Activated T-helper 17 cell treated with anti-CD3 and anti-CD28 coated beads, Interleukin-2, amount 50 U/mL, for 72 hours (primary cell): ENCODE results near the gene OR5A1. TPM values are rescaled to one million over a fixed set of nuclear protein-coding genes. Genes with fewer than 3 reads are reported as not detected.
"Not testable (repeated sequence)": the region's sequence is repeated elsewhere in the genome, so short reads cannot be mapped to it uniquely, and the experiment has no call there.

Experiments used
- ATAC-seq: fragments of 150-1000 bp; cut with Tn5 transposase; replicated peaks from 2 replicates; pipeline ENCODE4 v1.10.0; 2021; ENCODE audit warnings: mild to moderate bottlenecking, moderate library complexity
- H3K27ac Mint-ChIP-seq: one replicate; pipeline ENCODE4 v1.8.0; 2022; ENCODE audit warnings: mixed read lengths
- H3K27me3 Mint-ChIP-seq: one replicate; pipeline ENCODE4 v1.8.0; 2022; ENCODE audit warnings: mixed read lengths
- H3K36me3 Mint-ChIP-seq: one replicate; pipeline ENCODE4 v1.8.0; 2022; ENCODE audit warnings: low read depth, mild to moderate bottlenecking, mixed read lengths
- H3K4me1 Mint-ChIP-seq: one replicate; pipeline ENCODE4 v1.8.0; 2022; ENCODE audit warnings: mixed read lengths
- H3K4me3 Mint-ChIP-seq: one replicate; pipeline ENCODE4 v1.8.0; 2022; ENCODE audit warnings: mild to moderate bottlenecking, mixed read lengths
- H3K9me3 Mint-ChIP-seq: one replicate; pipeline ENCODE4 v1.8.0; 2022; ENCODE audit warnings: mixed read lengths
- total RNA-seq, 2 donors: library from RNA; stranded (reverse); gene quantifications; one replicate each; pipeline ENCODE4 v1.2.3, GENCODE V29; 2022

The OR5A1 gene
- total RNA-seq, 2 donors from 2014 or later: not detected

DNA sequence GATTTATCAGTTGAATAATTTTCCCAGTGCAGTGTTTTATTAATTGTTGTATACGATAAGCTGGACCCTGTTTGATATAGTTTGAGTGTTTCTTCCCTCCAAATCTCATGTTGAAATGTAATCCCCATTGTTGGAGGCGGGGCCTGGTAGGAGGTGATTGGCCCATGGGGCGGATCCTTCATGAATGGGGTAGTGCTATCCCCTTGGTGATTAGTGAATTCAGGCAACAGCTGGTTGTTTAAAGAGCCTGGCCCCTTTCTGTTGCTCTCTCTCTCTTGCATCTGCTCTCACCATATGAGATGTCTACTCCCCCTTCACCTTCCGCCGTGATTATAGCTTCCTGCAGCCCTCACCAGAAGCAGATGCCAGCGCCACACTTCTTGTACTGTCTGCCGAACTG is 1.5 kb downstream of the OR5A1 start:
- Mint-ChIP-seq H3K4me1 (no peaks in the 10 kb centered on the region), H3K9me3 (no peaks in the 10 kb centered on the region), H3K27me3 (peaks cover 5% of the 10 kb centered on the region), H3K27ac (no peak overlapping the region), H3K36me3 (no peaks in the 10 kb centered on the region), H3K4me3 (no peak overlapping the region)
- ATAC-seq: no peak

DNA sequence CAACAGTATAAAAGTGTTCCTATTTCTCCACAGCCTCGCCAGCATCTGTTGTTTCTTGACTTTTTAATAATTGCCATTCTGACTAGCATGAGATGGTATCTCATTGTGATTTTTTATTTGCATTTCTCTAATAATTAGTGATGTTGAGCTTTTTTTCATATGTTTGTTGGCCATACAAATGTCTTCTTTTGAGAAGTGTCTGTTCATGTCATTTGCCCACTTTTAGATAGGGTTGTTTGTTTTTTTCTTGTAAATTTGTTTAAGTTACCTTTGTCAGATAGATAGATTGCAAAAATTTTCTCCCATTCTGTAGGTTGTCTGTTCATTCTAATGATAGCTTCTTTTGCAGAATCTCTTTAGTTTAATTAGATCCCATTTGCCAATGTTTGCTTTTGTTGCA is 9.4 kb downstream of the OR5A1 start:
- peaks cover 19% of the 10 kb centered on the region for H3K27me3 Mint-ChIP-seq
- H3K4me3 Mint-ChIP-seq, H3K36me3 Mint-ChIP-seq, H3K27ac Mint-ChIP-seq, H3K9me3 Mint-ChIP-seq, ATAC-seq, H3K4me1 Mint-ChIP-seq: not testable (repeated sequence)

DNA sequence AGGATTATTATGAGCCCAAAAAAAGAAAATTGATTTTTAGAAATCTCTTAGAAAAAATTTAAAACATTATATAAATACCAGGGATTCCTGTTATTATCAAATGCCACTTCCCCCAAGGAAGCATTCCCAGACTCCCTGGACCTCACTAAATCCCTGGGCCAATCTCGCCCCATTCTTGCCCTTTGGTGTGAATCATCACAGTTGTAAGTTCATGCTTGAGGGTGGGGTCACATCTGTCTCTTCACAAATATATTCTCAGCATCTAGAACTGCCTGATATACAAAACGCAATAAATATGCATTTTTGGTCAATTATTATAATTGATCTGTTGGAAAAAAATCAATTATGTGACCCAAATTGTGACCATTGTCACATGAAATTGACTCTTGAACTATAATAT is 12.2 kb downstream of the OR5A1 start:
- Mint-ChIP-seq H3K4me3 (no peak overlapping the region), H3K27me3 (peaks cover 10% of the 10 kb centered on the region), H3K9me3 (peaks cover 5% of the 10 kb centered on the region), H3K27ac (no peak overlapping the region), H3K4me1 (no peaks in the 10 kb centered on the region), H3K36me3 (no peaks in the 10 kb centered on the region)
- no peak for ATAC-seq

DNA sequence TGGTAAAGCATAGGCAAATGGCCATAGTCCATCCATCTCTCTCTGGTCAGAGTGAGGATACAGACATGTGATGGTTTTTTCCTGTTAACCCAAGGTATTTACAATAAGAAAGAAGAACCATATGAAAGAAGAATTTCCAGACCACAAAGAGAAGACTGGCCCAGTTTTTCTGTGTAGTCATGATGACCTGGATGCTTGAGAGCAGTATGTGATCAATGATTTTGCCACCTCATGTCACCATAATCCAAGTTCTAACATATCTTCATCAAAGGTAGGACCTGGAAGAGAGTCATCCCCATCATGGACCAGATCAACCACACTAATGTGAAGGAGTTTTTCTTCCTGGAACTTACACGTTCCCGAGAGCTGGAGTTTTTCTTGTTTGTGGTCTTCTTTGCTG is 20.4 kb downstream of the OR5A1 start, which contains the start of gene OR4D6:
Gene OR4D6 (plus strand): TSS at position 301 of the 400 bp plus-strand sequence. CDS start 0 bp downstream, at position 301.
- Mint-ChIP-seq H3K27me3 (peaks cover 22% of the 10 kb centered on the region), H3K27ac (no peak within 1 kb of the TSS), H3K4me1 (no peaks in the 10 kb centered on the region), H3K4me3 (no peak within 1 kb of the TSS), H3K9me3 (no peaks in the 10 kb centered on the region), H3K36me3 (no peaks in the 10 kb centered on the region)
- no peak for ATAC-seq

DNA sequence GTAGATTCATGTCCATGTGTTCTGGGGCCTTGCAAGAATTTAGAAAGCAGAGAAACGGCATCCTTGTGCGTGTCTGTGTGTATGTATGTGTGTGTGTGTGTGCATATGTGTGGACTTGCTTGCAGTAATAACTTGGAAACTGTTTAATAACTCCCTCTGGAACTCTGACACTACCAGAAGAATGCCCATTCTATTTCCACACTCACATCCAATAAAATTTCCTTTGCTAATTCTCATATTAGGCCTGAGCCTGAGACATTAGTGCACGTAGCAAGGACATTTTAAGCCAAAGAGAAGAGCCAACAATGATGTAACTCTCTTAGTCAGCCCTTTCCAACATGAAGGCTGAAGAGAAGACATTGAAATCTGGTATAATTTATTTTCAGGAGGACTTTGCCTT is 23.6 kb downstream of the OR5A1 start:
- H3K36me3 Mint-ChIP-seq: no peaks in the 10 kb centered on the region
- H3K4me1 Mint-ChIP-seq: no peaks in the 10 kb centered on the region
- H3K4me3 Mint-ChIP-seq: no peak overlapping the region
- no peaks in the 10 kb centered on the region for H3K9me3 Mint-ChIP-seq
- ATAC-seq: no peak
- H3K27me3 Mint-ChIP-seq: peaks cover 42% of the 10 kb centered on the region
- no peak overlapping the region for H3K27ac Mint-ChIP-seq

DNA sequence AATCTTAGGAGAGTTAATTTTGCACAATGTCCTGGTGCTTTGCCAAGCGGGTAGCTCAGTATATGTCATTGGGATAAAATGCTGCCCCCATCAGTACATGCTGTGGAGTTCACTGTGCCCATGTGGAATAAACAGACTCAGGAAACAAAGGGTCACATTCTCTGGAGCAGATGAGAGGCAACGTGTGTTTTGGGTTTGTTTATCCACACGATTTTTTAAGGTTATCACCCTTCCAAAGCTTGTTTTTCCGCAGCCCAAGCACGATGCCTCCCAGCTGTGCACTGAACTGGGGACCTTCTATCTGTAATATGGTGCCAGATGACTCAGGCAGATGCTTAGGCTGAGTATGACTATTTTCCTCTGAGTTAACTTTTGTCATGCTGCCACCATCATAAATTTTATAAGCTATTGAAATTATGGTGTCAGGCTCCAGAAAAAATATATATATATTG is 26.9 kb downstream of the OR5A1 start:
- Mint-ChIP-seq H3K4me1 (no peaks in the 10 kb centered on the region), H3K36me3 (no peaks in the 10 kb centered on the region), H3K27ac (no peak overlapping the region), H3K9me3 (no peaks in the 10 kb centered on the region), H3K27me3 (peaks cover 39% of the 10 kb centered on the region), H3K4me3 (no peak overlapping the region)
- ATAC-seq: no peak

DNA sequence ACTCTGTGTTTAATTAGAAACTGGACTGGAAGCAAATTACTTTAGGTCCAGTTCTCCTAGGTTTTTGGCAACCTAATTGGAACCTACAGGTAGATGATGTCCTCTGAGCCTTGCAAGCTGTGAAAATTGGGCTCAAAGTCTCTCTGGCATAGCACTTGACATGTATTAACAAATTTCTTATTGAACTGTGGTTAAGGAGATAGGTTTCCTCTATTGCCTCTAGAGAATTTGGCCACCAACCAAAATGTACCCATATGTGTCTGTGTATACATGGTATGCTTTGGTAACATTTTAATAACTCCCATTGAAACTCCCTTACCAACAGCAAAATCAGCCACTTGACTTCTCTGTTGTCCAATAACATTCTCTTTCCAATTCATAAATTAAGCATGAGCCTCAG is 36.7 kb downstream of the OR5A1 start, which contains the start of gene OR4D10:
Gene OR4D10 (plus strand): TSS at position 301 of the 400 bp plus-strand sequence. CDS start 4,115 bp downstream, outside the sequence.
- no peak for ATAC-seq
- H3K27me3 Mint-ChIP-seq: peaks cover 37% of the 10 kb centered on the region
- no peak within 1 kb of the TSS for H3K27ac Mint-ChIP-seq
- H3K4me3 Mint-ChIP-seq: no peak within 1 kb of the TSS
- H3K4me1 Mint-ChIP-seq: no peaks in the 10 kb centered on the region
- no peaks in the 10 kb centered on the region for H3K36me3 Mint-ChIP-seq
- H3K9me3 Mint-ChIP-seq: no peaks in the 10 kb centered on the region

DNA sequence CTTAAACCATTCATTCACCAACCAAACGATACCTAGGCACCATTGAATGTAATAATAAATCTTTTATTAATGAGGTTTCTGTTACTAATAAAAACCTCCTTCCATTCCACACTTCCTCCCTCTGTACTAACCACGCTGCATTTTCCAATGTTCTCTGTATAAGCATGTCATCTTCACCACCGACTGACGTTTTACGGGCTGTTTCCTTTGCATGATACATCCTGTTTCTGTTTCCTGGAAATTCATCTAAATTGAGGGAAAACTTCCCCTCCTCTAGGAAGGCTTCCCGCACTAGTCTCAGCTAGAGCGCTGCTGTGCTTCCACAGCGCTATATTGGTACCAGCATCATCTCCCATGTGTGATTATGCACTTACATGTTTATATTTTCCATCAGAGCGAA is 38.9 kb downstream of the OR5A1 start:
- H3K27ac Mint-ChIP-seq: no peak overlapping the region
- H3K4me3 Mint-ChIP-seq: no peak overlapping the region
- no peaks in the 10 kb centered on the region for H3K9me3 Mint-ChIP-seq
- peaks cover 39% of the 10 kb centered on the region for H3K27me3 Mint-ChIP-seq
- H3K36me3 Mint-ChIP-seq: no peaks in the 10 kb centered on the region
- ATAC-seq: no peak
- no peaks in the 10 kb centered on the region for H3K4me1 Mint-ChIP-seq

DNA sequence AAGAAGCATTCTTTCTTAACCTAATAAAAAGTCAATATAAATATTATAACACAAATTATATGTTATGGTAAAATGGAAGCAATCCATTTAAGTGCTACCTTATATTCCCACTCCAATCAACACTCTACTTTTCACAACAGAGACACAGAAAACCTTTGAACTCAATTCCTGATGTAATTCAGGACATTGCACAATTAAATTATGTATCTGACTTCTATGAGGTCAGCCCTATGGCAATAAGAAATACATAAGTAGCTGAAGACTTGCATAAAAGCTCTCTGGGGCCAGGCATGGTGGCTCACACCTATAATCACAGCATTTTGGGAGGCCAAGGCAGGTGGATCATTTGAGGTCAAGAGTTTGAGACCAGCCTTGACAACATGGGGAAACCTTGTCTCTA is 43.6 kb downstream of the OR5A1 start:
- Mint-ChIP-seq H3K4me1 (no peaks in the 10 kb centered on the region), H3K27ac (no peak overlapping the region), H3K27me3 (peaks cover 17% of the 10 kb centered on the region), H3K9me3 (no peaks in the 10 kb centered on the region), H3K36me3 (no peaks in the 10 kb centered on the region), H3K4me3 (no peak overlapping the region)
- ATAC-seq: no peak

DNA sequence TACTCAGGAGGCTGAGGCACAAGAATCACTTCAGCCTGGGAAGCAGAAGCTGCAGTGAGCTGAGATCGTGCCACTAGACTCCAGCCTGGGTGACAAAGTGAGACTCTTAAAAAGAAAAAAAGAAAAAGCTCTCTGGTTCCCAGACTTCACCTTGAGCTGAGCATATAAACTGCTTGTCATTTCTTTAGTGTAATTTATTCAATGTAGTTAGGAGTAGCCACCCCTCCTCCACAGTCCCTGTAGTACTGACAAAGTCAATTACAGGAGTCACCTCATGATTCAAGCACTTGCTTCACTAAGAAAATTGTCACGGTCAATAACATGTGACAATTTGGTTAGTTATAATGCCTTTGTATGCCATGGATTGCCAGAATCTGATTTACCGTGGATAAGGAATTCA is 44.1 kb downstream of the OR5A1 start:
- peaks cover 16% of the 10 kb centered on the region for H3K27me3 Mint-ChIP-seq
- no peak for ATAC-seq
- no peaks in the 10 kb centered on the region for H3K4me1 Mint-ChIP-seq
- H3K9me3 Mint-ChIP-seq: no peaks in the 10 kb centered on the region
- H3K27ac Mint-ChIP-seq: no peak overlapping the region
- H3K36me3 Mint-ChIP-seq: no peaks in the 10 kb centered on the region
- no peak overlapping the region for H3K4me3 Mint-ChIP-seq

Other genes starting within 250 kb of the OR5A1 start
- gene MPEG1, start 223.5 kb upstream of the OR5A1 start, total RNA-seq: under 1 TPM in 1 of 2 donors, not detected in 1; 0.08 TPM
- not detected for gene OR5AN1, start 77.6 kb upstream of the OR5A1 start, total RNA-seq
- not detected for gene OR5A2, start 10.1 kb upstream of the OR5A1 start, total RNA-seq
- gene OR4D6, start 20.5 kb downstream of the OR5A1 start, total RNA-seq: not detected
- gene OR4D10, start 36.8 kb downstream of the OR5A1 start, total RNA-seq: not detected
- gene OR4D11, start 67.1 kb downstream of the OR5A1 start, total RNA-seq: not detected
- not detected for gene OR4D9, start 75.1 kb downstream of the OR5A1 start, total RNA-seq
- gene OSBP, start 179.3 kb downstream of the OR5A1 start, total RNA-seq: 10 to 100 TPM; 31.0 to 33.0 TPM
- gene PATL1, start 232.6 kb downstream of the OR5A1 start, total RNA-seq: 10 to 100 TPM; 57.6 to 81.1 TPM